Psoas muscle (tissue), 8 donors: ENCODE results near the gene PHC2. TPM values are rescaled to one million over a fixed set of nuclear protein-coding genes. Genes with fewer than 3 reads are reported as not detected.

ENCODE experiments used
- ATAC-seq, 4 donors: fragments of 200-7000 bp; cut with Tn5 transposase; one replicate each; pipeline ENCODE4 v1.9.1; 2020; ENCODE audit warnings: moderate library complexity in 3 of 4, mild to moderate bottlenecking in 2 of 4
- DNase-seq, 2 donors: peaks; one replicate each; pipeline ENCODE4 v3.0.0-alpha.2; 2020
- H3K27ac ChIP-seq: fragments of 200-600 bp; one replicate; pipeline ENCODE4 v1.8.0; 2022
- H3K27me3 ChIP-seq, 3 donors: fragments of 200-600 bp in 1 of 3; one replicate each; pipeline versions ENCODE4 v1.6.1 to v1.8.0; 2013 to 2022; ENCODE audit warnings: low read length in 2 of 3, mild to moderate bottlenecking in 2 of 3, moderate library complexity in 1 of 3; ENCODE audit not compliant: insufficient read depth in 3 of 3
- H3K36me3 ChIP-seq, 2 donors: fragments of 200-600 bp in 1 of 2; one replicate each; pipeline versions ENCODE4 v1.6.1 to v1.8.0; 2013 to 2022; ENCODE audit warnings: low read depth in 1 of 2, mild to moderate bottlenecking in 1 of 2, moderate library complexity in 1 of 2; ENCODE audit not compliant: insufficient read depth in 1 of 2
- H3K4me1 ChIP-seq: fragments of 200-600 bp; one replicate; pipeline ENCODE4 v1.8.0; 2022
- H3K4me3 ChIP-seq: fragments of 200-600 bp; one replicate; pipeline ENCODE4 v1.8.0; 2022; ENCODE audit warnings: mild to moderate bottlenecking
- H3K9me3 ChIP-seq: fragments of 200-600 bp; one replicate; pipeline ENCODE4 v1.8.0; 2022
- WGBS, 3 donors: extraction: QIAGEN DNeasy Blood & Tissue Kit; methylation state at CpG; one replicate each; pipeline versions ENCODE4 v1.1.6 to v1.1.7; 2013; 5-methylcytosine and 5-hydroxymethylcytosine counted together
- intact Hi-C, 2 donors: fragments of 100-400 bp; cut with DNase I; formaldehyde crosslinking; loops; one replicate each; pipeline versions ENCODE4 v1.11.0 to v1.14.2; 2022
- polyA plus RNA-seq, 3 donors: library from polyadenylated mRNA; stranded (reverse); fragments of 200-250 nt; gene quantifications; one replicate each; pipeline ENCODE4 v1.2.3, GENCODE V29; 2013
- total RNA-seq, 4 donors: library from RNA; stranded (reverse); fragmentation: NEBNext Ultra II Directional in 2 of 4; extraction: Animal tissue kit (Norgen Biotek cat#: 25700) in 2 of 4; gene quantifications; one replicate each; pipeline versions ENCODE4 v1.2.1 to v1.2.4, GENCODE V29; 2021 to 2023
- TF ChIP-seq, protein P1 (sequence below): fragments of 200-600 bp; IDR thresholded peaks from one replicate; pipeline ENCODE4 v1.8.0; 2022; ENCODE audit warnings: antibody characterized with exemption
- donor health status: healthy with polysubstance abuse.
- donor health status: DM: no; HTN: no; CAD: no; lungs with moderate emphysema.
- donor health status: Bipolar disorder and iron deficiency.
- donor health status: healthy.
- donor health status: DM: yes; HTN: yes; CAD: no.
- donor health status: DM: no; HTN: no; CAD: no.
- donor health status: DM: no; HTN: no; CAD: no.
- donor health status: DM: yes; HTN: yes; CAD: no.

Gene PHC2
- total and polyA plus RNA-seq, 7 donors, result 74.1 to 427 (median 338) TPM

DNA sequence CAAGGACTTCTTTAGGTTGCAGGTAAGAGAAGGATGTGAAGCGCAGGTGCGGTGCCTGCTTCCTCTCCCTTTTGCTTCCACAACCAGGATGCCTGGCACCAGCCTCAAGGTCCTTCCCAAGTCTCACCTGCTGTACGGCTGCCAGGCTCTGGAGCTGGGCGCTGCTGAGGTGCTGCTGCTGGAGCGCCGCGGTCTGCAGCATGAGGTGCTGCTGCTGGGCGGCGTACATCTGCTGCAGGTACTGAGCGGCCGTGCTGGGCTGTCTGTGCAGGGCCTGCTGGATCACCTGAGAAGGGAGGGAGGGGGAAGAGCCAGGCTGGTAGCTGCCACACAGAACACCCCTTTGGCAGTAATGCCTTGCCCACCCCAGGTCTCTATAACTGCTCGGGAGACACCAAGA, 58.7 kb downstream of the PHC2 start:
- WGBS, 3 donors, result 95 to 98% (median 97%) methylated on average over 12 of the region's 12 CpGs
- Histone ChIP-seq H3K9me3 (no peaks in the 10 kb centered on the region), H3K27me3 (no peaks in the 10 kb centered on the region), H3K4me1 (peaks cover 22% of the 10 kb centered on the region), H3K36me3 (peaks cover 0 to 41% of the 10 kb centered on the region in 2 donors), H3K4me3 (no peak overlapping the region), H3K27ac (no peak overlapping the region)
- TF ChIP-seq, protein P1, sequence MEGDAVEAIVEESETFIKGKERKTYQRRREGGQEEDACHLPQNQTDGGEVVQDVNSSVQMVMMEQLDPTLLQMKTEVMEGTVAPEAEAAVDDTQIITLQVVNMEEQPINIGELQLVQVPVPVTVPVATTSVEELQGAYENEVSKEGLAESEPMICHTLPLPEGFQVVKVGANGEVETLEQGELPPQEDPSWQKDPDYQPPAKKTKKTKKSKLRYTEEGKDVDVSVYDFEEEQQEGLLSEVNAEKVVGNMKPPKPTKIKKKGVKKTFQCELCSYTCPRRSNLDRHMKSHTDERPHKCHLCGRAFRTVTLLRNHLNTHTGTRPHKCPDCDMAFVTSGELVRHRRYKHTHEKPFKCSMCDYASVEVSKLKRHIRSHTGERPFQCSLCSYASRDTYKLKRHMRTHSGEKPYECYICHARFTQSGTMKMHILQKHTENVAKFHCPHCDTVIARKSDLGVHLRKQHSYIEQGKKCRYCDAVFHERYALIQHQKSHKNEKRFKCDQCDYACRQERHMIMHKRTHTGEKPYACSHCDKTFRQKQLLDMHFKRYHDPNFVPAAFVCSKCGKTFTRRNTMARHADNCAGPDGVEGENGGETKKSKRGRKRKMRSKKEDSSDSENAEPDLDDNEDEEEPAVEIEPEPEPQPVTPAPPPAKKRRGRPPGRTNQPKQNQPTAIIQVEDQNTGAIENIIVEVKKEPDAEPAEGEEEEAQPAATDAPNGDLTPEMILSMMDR, result no peak
- ATAC-seq (no peak), DNase-seq (no peak)
- intact Hi-C loops, result no loop called here

- H3K27me3 ChIP-seq, result no peaks in the 10 kb centered on the region
- H3K4me1 ChIP-seq, result peaks cover 30% of the 10 kb centered on the region
- peaks cover 0 to 41% of the 10 kb centered on the region in 2 donors for H3K36me3 ChIP-seq
- TF ChIP-seq, protein P1, result no peak
- intact Hi-C loops, result no loop called here
- WGBS, 3 donors, result 93 to 96% (median 94%) methylated on average over 9 of the region's 9 CpGs
- ATAC-seq, result no peak
- H3K9me3 ChIP-seq, result no peaks in the 10 kb centered on the region
- no peak for DNase-seq
- H3K27ac ChIP-seq, result no peak overlapping the region
- no peak overlapping the region for H3K4me3 ChIP-seq
Observed at GRCh38 chr1:33371334-33371733, 59.6 kb downstream of the PHC2 start.

GRCh38 chr1:33370827-33371226, 60.1 kb downstream of the PHC2 start:
- TF ChIP-seq, protein P1, result no peak
- Histone ChIP-seq H3K27me3 (no peaks in the 10 kb centered on the region), H3K9me3 (no peaks in the 10 kb centered on the region), H3K4me3 (no peak overlapping the region), H3K36me3 (peaks cover 0 to 41% of the 10 kb centered on the region in 2 donors), H3K27ac (no peak overlapping the region), H3K4me1 (peaks cover 35% of the 10 kb centered on the region)
- intact Hi-C loops, result loop anchor here in 1 of 2 donors (1.0 kb wide), 1 partner anchor 75 kb away; no protein-coding TSS in a partner anchor
- ATAC-seq (no peak), DNase-seq (no peak)
- 82 to 89% (median 84%) methylated on average over 5 of the region's 5 CpGs for WGBS, 3 donors

GRCh38 chr1:33370301-33370700, 60.6 kb downstream of the PHC2 start:
- ATAC-seq, result peak; percentile 25 to 61 (median 50)
- intact Hi-C loops, result loop anchor here in 1 of 2 donors (1.0 kb wide), 1 partner anchor 74 kb away; no protein-coding TSS in a partner anchor
- peak overlapping the region; percentile 50 for H3K27ac ChIP-seq
- H3K9me3 ChIP-seq, result no peaks in the 10 kb centered on the region
- DNase-seq, result peak; percentile 56 to 67
- TF ChIP-seq, protein P1, result no peak
- no peak overlapping the region for H3K4me3 ChIP-seq
- peaks cover 38% of the 10 kb centered on the region for H3K4me1 ChIP-seq
- WGBS, 3 donors, result 32 to 54% (median 34%) methylated on average over 4 of the region's 4 CpGs
- peaks cover 0 to 41% of the 10 kb centered on the region in 2 donors for H3K36me3 ChIP-seq
- no peaks in the 10 kb centered on the region for H3K27me3 ChIP-seq

- Histone ChIP-seq H3K4me1 (peaks cover 38% of the 10 kb centered on the region), H3K27ac (peak overlapping the region; percentile 50), H3K9me3 (no peaks in the 10 kb centered on the region), H3K27me3 (no peaks in the 10 kb centered on the region), H3K36me3 (peaks cover 0 to 40% of the 10 kb centered on the region in 2 donors), H3K4me3 (no peak overlapping the region)
- intact Hi-C loops, result loop anchor here (1.0 to 10.0 kb wide), 6 partner anchors 37 to 245 kb away; no protein-coding TSS in a partner anchor
- WGBS, 3 donors, result 42 to 94% (median 82%) methylated on average over 2 of the region's 2 CpGs
- TF ChIP-seq, protein P1, result no peak
- DNase-seq, result no peak
- ATAC-seq, result no peak
Observed at GRCh38 chr1:33369764-33370163, 61.1 kb downstream of the PHC2 start.
